HG02840 (cell line): Measurements from ENCODE around the gene IRF2BPL.

Experiments
- ATAC-seq: cut with Tn5 transposase; IDR thresholded peaks from one replicate; pipeline ENCODE4 v1.9.1; 2021; ENCODE audit warnings: mild to moderate bottlenecking, moderate library complexity, moderate number of reproducible peaks; ENCODE audit not compliant: unreplicated experiment, low FRiP score

Gene IRF2BPL

DNA sequence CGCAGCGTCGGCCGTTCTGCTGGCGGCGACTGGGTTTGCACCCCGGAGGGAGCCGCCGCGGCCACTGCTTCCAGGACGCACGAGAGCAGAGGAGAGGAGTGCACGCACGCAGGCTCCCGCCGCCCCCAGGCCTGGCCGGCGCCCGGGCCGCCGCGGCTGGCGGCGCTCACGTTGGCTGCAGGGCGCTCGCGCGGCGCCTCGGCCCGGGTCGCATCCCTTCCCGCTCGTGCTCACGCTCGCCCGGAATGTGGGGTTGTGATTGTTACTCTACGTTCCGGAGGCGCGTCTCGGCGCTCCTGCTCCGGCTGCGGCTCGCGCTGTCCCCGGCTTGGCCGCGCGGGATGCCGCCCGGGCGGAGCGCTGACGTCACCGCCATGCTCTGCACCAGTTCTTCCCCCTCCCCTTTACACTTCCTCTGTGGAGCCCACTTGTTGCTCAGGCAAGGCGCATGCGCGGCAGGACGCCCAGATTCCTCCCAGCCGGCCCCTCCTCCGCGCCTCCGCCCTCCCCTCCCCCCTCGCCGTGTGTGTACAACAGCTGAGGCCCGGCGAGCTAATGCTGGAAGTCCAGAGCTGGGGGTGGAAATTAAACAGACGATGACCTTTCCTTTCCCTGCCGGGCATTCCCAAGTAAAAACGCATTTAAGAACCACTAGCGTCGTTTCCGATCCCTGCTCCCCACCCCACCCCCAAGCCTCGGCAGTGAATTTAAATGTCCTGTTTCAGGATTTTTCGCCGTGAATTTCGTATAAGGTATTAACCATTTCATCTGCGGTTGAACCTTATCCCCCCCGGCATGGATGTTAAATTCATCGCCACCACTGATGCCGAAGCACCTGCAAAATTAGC lies at the start of gene IRF2BPL:
IRF2BPL (minus strand) TSS at position 325 of the 848 bp plus-strand sequence. CDS start 916 bp downstream, outside the sequence.
- peak; percentile 76 for ATAC-seq

DNA sequence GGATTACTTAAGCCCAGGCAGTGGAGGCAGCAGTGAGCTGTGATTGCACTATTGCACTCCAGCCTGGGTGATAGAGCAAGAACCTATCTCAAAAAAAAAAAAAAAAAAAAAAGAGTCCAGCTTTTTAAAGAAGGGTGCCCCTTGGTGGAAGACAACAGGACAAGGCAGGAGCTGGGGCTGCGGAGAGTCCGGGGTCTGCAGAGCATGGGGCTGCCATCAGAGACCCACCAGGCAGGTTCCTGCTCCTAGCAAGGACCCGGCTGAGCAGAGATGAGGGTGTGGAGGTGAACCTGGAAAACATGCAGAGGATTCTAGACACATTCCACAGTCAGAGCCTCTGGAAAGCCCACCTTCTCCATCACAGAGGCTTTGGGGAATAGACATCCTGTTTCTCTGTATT lies 48.5 kb upstream of the IRF2BPL start:
- no peak for ATAC-seq

DNA sequence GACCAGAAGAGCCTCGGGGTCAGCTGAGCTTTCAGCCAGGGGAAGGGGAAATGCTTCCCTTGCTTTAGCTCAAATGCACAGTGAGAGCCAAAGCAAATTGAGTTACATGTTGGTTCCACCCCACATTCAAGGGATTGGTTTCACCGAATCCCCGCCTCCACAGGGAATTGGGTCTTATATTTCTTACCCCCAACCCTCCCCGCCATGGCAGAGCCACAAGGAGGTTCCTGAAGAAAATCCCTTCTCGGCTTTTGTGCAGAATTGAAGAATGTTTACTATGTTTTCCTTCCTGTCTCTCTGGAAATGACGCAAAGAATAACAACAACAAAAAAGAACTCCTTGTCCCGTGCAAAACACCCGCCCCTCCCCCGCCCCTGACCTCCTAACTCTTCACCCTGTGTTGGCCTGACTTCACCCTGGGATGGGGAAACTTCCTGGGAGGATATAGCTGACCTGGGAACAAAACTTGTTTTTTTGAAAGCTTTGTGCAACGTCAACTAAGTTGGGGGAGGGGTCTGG lies 47.7 kb upstream of the IRF2BPL start:
- no peak for ATAC-seq

DNA sequence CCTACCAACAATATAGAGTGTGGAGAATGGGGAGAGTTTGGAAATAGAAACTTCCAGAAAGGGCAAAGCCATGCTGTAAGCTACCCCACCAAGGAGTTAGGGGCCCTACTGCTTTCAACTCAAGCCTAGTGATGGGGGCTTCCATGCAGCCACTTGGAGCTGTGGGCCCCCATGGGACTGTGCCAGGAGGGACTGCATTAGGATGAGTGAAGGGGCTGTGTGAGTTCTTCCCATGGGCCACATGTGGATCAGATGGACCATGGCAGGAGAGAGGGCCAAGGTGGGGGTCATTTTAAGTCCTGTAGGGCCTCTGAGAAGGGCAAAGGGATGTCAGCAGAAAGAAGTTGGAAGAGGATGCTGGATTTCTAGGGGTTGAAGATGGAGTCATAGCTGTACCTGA lies 46.5 kb upstream of the IRF2BPL start:
- no peak for ATAC-seq

DNA sequence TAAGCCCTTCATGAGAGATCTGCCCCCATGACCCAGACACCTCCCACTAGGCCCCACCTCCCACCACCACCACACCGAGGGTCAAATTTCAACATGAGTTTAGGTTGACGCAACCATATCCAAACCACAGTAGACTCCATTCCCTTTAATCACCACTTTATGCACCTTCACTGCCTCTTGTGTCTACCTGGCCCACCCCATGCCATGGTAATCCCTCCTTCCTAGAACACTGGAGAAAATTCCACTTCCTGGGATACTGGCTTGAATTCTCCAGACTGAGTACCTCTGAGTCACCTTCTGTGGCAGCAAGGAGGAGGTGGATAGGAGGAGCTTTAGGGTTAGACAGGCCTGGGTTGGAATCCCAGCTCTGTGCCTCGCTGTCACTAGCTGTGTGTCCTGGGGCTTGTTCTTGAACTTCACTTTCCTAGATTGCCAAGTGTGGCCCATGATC lies 43.5 kb upstream of the IRF2BPL start:
- no peak for ATAC-seq

DNA sequence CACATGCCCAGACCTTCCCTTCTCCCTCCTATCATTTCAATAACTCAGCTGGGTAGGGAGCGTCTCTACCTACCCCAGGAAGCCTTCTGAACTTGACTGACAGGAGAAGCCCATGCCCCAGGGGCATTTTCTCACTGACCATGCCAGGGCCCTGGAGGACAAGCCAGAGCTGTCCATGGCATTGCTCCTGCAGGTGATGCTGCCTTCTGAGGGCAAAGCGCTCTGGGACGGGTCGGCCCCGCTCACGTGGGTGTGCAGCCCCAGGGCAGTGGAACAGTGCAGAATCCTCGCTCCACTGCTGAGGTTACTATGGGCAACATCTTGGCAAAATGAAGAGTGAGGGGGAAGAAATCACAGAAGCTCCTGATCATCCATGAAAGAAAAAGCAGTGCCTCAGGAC lies 41.0 kb upstream of the IRF2BPL start:
- ATAC-seq: no peak

DNA sequence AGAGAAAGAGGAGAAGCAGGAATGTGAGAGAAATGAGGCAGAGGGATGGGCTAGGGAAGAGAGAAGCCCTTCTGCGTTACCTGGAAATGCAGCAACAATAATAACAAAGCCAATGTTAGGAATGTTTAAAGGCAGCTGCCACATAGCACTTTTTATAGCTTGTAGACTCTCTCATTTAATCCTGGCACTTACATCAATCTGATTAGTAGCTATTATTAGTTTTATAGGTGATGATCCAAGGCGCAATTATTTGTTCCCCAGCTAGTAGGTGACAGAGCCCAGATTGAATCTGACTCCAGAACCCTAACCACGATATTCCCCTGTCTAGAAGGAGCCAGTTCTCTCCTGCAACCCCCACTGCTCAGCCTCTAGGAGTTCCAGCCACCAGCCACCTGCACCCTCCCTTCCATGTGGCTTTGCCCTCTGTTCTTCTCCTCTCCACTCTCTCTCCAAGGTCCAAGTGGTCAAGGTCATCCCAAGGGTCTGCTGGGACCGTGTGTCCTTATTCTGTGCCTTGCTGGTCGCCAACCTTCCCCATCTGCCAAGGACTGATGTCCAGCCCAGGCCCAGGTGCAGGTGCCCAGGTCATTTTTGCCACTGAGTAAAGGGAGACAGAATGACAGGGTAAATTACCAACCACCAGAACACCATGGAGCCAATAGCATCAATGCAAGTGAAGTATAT lies 40.2 kb upstream of the IRF2BPL start:
- ATAC-seq: no peak

DNA sequence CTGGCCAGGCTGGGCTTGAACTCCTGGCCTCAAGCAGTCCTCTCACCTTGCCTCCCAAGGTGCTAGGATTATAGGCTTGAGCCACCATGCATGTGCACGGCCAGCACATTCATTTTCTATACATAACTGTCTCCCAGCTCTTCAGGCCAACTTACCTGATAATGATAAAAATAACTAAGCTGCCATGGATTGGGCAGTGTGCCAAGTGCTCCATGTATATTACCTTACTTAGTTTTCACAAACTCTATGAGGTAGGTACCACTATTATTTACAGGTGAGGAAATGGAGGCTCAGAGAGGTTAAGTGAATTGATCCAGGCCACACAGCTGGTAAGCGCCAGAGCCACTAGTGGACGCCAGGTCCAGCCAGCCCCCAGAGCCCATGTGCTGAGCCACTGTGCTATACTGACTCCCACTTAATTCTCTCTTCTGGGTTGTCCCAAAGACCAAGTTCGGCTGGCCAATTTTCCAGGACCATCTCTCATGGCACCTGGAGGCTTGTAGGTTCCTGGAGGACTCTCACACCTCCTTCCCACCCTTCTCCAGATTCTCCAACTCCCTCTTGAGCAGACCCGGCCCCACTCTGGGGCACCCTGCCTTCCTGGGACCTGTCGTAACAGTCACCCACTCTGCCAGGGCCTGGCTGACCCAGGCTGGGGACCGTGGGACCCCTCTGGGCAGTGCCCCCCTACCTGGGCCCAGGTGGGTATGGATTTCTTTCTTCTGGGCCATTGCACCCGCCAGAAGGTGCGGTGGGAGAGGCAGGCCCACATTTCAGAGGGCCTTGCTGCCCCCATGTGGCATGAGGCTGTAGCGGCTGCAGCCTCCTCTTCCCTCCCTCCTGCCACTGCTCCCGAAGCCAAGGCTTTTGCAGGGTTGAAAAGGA lies 39.4 kb upstream of the IRF2BPL start:
- ATAC-seq: no peak

DNA sequence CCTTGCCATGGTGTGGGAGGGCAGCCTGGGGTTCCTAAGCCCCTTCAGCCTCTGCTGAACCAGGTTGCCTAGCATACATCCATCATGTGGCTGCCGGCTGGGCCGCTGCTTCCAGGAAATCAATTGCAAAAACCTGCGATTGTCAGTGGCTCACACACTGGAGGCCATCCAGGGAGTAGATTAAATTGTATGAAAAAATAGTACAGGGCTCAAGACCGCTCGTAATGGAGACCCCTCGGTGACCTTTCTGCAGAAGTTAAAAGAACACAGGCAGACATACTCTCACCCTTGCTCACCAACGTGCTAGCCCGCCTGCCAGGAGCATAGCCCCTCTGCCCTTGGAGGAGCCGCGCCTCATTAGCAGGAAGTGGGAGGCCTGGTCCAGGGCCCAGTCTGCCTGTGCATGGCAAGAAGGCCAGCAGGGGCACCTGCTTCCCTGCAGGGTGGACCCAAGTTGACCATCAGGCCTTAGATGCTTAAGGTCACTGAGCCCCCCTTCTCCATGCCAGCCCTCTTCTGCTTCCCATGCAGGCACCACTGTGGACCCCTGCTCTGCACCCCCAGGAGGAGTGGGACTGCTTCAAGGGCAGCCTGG lies 38.2 kb upstream of the IRF2BPL start:
- no peak for ATAC-seq

DNA sequence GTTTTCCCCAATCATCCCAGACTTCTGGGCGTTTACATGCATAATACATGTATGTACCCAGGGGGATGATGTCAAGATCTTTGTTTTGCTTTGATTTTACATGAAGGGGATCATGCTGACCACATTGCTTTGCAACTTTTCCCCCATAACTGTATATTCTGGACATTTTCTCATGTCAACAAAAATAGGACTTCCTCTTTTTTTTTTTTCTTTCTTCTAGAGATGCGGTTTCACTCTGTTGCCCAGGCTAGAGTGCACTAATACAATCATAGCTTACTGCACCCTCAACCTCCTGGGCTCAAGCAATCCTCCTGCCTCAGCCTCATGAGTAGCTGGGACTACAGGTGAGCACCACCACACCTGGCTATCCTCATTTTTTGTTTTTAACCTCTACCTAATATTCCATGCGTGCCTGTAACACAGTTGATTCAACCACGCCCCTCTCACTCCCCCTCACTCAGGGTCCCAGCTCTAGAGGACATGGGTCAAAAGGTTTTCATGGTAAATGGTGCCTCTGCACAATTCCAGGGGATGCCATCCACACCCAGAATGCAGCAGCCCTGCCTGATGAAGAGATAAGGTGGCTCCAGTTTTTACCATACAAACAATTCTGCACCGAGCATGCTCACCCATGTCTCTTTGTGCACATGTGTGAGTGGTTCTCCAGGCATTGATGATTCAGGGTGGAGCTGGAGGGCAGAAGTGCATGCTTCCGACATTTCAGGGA lies 37.5 kb upstream of the IRF2BPL start:
- ATAC-seq: no peak

DNA sequence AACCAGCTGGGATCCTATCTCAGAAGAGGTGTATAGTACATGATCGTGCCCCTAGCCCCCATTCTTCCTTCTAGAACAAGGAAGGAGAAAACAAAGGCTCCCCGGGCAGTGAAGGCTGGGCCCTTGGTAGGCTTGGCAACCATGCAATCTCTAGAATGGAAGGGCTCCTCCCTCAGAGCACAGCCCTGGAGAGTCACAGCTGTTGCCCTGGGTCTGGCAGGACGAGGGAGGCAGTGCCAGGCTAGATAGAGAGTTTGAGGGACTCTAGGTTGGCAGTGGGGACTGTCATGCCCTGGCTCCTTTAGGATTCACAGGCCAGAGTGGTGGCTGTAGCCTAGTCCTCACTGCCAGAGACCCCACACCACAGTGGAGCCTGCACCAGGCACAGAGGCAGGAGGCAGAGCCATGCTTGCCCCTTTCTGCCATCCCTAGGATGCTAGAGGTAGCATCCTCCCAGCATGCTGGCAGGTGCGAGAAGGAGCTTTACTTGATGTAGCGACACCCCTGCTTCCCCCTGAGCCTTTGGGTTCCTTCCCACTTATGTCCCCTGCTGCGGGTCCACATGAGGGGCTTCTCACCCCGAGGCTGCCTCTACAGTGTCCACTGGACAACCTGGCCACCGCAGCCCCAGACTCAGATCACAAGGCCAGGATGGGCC lies 36.1 kb upstream of the IRF2BPL start:
- ATAC-seq: no peak

DNA sequence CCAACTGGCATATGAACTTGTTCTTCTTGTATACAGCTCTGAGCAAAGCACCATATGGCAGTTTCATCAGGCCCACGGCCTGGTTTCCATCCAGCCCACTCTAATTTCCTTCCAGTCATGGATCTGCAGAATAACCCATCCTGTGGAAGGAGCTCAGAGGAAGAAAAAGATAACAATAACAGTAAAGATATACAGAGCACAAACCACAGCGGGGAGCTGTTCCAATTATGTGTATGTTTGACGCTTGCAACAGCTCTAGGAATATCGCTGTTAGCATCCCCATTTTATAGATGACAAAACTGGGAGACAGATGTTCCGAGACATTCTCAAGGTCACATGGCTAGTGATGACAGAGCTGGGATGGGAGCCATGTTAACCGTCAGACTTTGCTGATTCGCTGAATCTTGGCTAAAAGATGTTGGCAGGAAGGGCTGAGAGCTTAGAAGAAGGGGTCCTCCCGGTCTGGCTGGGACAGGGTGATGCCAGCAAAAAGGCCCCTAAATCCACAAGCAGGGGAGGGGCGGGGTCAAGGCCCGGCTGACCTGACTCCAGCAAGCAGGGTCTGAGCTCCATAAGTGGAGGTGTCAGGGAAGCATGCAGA lies 35.2 kb upstream of the IRF2BPL start:
- ATAC-seq: no peak

DNA sequence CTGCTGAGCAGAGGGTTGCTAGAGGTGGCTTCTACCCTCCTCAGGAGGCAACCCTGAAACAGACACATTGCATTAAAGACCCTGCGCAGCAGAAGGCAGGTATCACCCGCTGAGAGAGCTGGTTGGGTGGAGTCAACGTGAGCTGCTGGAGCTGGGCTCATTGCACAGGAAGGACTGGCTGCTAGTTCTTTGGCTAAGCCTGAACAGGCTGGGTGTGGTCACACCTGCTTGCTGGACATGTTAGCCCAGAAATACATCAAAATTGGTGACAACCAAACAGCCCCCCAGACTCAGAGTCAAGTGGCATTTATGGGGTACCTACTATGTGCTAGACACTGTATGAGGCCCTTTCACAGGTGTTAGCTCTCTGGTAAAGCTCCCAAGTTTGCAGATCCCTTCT lies 33.8 kb upstream of the IRF2BPL start:
- ATAC-seq: no peak

DNA sequence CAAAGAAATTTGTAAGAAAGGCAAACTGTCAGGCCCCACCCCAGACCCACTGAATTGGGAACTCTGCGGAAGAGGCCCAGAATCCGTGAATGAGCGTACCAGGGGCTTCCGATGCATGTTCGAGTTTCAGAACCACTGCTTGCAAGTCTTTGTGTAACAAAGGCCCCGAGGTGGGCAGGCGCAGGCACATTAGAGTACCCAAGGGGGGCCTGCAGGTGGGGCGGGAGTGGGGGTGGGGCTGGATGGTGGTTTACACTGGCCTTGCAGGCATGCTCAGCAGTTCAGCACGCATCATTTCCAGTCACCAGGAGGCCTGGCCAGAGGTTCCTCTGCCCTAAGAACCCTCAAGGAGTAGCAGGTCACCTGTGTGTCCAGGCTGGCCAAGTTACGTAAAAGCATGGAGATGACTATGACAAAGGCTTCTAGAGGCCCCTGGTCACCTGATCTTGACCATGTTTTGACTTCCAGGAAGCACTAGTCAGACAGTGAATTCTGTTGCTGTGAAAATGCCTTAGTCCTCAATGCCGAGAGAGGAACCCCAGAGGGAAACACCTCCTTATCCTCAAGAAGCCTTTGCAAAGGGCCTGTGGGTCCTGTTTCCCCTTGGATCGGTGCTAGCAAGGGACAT lies 33.2 kb upstream of the IRF2BPL start:
- no peak for ATAC-seq

DNA sequence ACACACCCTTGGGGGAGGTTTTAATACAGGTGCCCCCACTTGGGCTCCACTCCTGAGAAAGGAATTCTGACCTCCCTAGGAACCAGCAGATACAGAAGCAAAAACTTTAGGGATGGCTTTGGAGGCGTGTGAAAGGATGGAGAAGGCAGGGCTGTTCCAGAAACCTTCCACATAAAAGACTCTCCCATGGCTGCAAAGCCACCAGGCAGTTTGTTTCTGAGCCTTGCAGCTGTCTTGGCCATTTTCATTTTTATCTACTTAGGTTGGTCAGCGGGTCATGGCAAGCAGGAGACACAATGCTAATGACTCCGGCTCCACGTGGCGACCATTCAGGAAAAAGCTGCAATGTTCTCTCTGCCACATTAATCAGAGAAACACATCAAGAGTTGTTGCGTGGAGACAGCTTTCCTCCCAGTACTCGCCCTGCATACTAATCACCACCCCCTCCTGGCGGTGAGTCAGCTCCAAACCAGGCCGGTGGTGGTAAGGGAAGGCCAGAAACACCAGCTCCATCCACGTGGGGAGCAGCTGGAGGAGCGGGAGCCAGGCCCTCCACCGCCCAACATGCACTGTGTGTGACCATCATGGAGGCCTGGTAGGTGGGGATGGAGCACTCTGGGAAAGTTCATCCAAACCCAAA lies 30.9 kb upstream of the IRF2BPL start:
- ATAC-seq: no peak

DNA sequence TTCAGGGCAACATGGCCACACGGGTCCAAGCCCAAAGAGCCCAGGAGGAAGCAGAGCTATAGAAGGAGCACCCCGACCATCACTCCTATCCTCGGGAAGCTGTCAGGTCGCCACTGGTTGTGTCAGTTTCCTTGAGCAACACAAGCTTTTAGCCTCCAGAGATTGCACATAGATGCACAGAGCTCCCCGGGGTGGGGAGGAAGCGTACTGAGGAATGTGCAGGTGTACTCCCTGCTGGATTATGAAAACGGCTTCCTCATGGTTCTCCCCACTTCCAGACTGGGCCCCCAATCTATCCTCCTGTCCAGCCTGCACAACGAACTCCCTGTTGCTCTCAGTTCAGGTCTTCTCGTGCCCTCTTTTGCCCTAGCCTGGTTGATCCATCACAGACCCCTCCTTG lies 30.3 kb upstream of the IRF2BPL start:
- no peak for ATAC-seq

DNA sequence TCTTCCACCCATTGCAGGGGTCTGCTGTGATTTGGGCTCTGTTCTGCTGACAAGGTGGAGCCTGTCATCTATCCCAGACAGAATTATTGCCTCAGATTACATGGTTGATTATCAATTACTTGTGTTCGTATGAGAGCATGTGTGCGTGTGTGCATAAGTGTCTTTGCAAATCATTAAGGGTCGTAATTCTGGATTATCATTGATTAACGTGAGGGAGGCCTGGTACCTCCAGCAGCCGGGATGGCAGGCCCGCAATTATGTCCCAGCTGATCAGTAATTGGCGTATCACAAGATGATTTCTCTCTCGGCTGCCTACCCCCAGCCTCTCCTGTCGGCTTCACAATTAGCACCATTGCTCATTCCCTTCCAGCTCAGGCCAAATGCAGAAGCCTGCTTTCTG lies 29.6 kb upstream of the IRF2BPL start:
- ATAC-seq: no peak

DNA sequence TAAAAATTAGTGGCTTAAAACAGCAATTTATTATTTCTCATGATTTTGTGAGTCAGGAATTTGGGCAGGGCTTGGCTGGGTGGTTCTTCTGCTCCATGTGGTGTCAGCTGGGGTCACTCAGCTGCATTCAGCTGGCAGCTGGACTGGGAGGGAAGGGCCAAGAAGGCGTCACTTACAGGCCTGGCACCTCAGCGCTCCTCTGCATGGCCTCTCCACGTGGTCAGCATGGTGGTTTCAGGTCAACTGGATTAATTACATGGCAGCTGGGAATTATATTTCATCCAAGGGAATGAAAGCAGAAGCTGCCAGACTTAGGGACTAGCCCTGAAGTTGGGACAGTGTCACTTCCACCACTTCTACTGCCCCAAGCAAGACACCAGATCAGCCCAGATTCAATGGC lies 27.5 kb upstream of the IRF2BPL start:
- ATAC-seq: no peak
